ENCODE data around the gene SRRM1. TPM values are rescaled to one million over a fixed set of nuclear protein-coding genes. Genes with fewer than 3 reads are reported as not detected.
"Not testable (repeated sequence)": the region's sequence is repeated elsewhere in the genome, so short reads cannot be mapped to it uniquely, and the experiment has no call there.

SRRM1 gene
- total RNA-seq, 1 experiment from 2014 or later, result 98.5 TPM

DNA sequence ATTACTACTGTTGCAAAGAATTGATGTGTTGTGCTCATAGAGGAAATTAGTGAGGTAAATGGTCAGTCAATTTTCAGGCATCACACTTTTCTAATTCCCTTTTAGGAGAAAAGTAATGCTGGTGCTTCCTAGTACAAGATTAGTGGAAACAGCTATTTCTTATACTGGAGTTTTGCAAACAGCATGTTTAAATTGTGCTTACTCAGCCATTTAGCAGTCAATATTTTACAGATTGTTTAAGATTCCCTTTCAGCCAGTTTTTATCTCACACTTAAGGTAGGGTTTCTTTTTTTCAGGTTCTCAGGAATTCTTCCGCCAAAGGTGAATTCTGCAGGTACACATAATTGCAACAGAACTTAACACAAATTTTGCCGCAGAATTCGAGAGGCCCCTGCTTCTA is 10.9 kb downstream of the SRRM1 start:
- no peak overlapping the region for H2AFZ ChIP-seq (ENCODE audit: low read length)
- peaks cover 86% of the 10 kb centered on the region for H3K79me2 ChIP-seq (ENCODE audit: low read length)
- H3K9ac ChIP-seq (ENCODE audit: low read length), result no peak overlapping the region
- H3K9me2 ChIP-seq (replicated peaks; ENCODE audit: insufficient read depth, low read length), result no peaks in the 10 kb centered on the region
- no peak overlapping the region for H3K4me3 ChIP-seq (ENCODE audit: low read length)
- H3K36me3 ChIP-seq (ENCODE audit: insufficient read depth, low read length), result peaks cover 88% of the 10 kb centered on the region
- no peak for DNase-seq
- H3K9me3 ChIP-seq (ENCODE audit: low read length), result no peaks in the 10 kb centered on the region
- H3K4me1 ChIP-seq (ENCODE audit: low read length), result no peaks in the 10 kb centered on the region
- no peak overlapping the region for H3K4me2 ChIP-seq (ENCODE audit: low read depth, low read length, poor library complexity, severe bottlenecking)
- H4K20me1 ChIP-seq (ENCODE audit: insufficient read depth, low read depth, low read length), result peaks cover 11% of the 10 kb centered on the region
- H3K27me3 ChIP-seq (ENCODE audit: low read length), result no peaks in the 10 kb centered on the region
- H3K27ac ChIP-seq (ENCODE audit: low read length), result no peak overlapping the region

DNA sequence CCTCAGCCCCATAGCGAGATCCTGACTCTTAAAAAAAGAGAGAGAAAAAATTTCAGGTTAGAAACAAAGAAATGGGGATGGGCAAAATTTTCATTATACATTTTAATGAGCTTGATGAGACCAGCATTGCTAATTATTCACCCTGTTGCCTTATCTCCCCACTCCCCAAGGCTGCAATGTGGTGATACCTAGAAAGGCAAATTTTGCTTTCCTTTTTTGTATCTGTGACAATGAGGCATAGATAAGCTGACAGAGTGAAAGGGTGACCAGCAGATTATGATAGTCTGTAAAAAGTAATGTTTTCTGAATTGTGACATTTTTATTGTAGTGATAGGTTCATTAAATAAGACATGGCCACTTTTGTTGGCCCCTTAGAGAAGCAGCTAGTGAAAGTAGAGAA is 12.9 kb downstream of the SRRM1 start:
- Histone ChIP-seq H3K4me2 (ENCODE audit: low read depth, low read length, poor library complexity, severe bottlenecking) (no peak overlapping the region), H3K9me2 (replicated peaks; ENCODE audit: insufficient read depth, low read length) (no peaks in the 10 kb centered on the region), H3K4me1 (ENCODE audit: low read length) (no peaks in the 10 kb centered on the region), H3K36me3 (ENCODE audit: insufficient read depth, low read length) (peaks cover 87% of the 10 kb centered on the region), H3K27ac (ENCODE audit: low read length) (no peak overlapping the region), H3K79me2 (ENCODE audit: low read length) (peaks cover 87% of the 10 kb centered on the region), H3K27me3 (ENCODE audit: low read length) (no peaks in the 10 kb centered on the region), H3K4me3 (ENCODE audit: low read length) (no peak overlapping the region), H2AFZ (ENCODE audit: low read length) (no peak overlapping the region), H4K20me1 (ENCODE audit: insufficient read depth, low read depth, low read length) (peaks cover 24% of the 10 kb centered on the region), H3K9me3 (ENCODE audit: low read length) (no peaks in the 10 kb centered on the region), H3K9ac (ENCODE audit: low read length) (no peak overlapping the region)
- DNase-seq, result no peak

- H2AFZ ChIP-seq (ENCODE audit: low read length), result no peak overlapping the region
- DNase-seq, result no peak
- H3K27me3 ChIP-seq (ENCODE audit: low read length), result no peaks in the 10 kb centered on the region
- H3K79me2 ChIP-seq (ENCODE audit: low read length), result peaks cover 93% of the 10 kb centered on the region
- H4K20me1 ChIP-seq (ENCODE audit: insufficient read depth, low read depth, low read length), result peaks cover 24% of the 10 kb centered on the region
- no peak overlapping the region for H3K4me3 ChIP-seq (ENCODE audit: low read length)
- no peak overlapping the region for H3K9ac ChIP-seq (ENCODE audit: low read length)
- H3K9me3 ChIP-seq (ENCODE audit: low read length), result no peaks in the 10 kb centered on the region
- no peak overlapping the region for H3K4me2 ChIP-seq (ENCODE audit: low read depth, low read length, poor library complexity, severe bottlenecking)
- peaks cover 94% of the 10 kb centered on the region for H3K36me3 ChIP-seq (ENCODE audit: insufficient read depth, low read length)
- H3K9me2 ChIP-seq (replicated peaks; ENCODE audit: insufficient read depth, low read length), result no peaks in the 10 kb centered on the region
- H3K4me1 ChIP-seq (ENCODE audit: low read length), result no peaks in the 10 kb centered on the region
- no peak overlapping the region for H3K27ac ChIP-seq (ENCODE audit: low read length)
Measured at GRCh38 chr1:24657781-24658180, 14.7 kb downstream of the SRRM1 start.

GRCh38 chr1:24659166-24659904 is 16.2 kb downstream of the SRRM1 start:
- no peak overlapping the region for H3K4me3 ChIP-seq (ENCODE audit: low read length)
- no peaks in the 10 kb centered on the region for H3K27me3 ChIP-seq (ENCODE audit: low read length)
- no peak for DNase-seq
- peaks cover 27% of the 10 kb centered on the region for H4K20me1 ChIP-seq (ENCODE audit: insufficient read depth, low read depth, low read length)
- no peaks in the 10 kb centered on the region for H3K4me1 ChIP-seq (ENCODE audit: low read length)
- H3K79me2 ChIP-seq (ENCODE audit: low read length), result peaks cover 89% of the 10 kb centered on the region
- H3K27ac ChIP-seq (ENCODE audit: low read length), result no peak overlapping the region
- H3K9me3 ChIP-seq (ENCODE audit: low read length), result no peaks in the 10 kb centered on the region
- no peak overlapping the region for H2AFZ ChIP-seq (ENCODE audit: low read length)
- H3K9me2 ChIP-seq (replicated peaks; ENCODE audit: insufficient read depth, low read length), result no peaks in the 10 kb centered on the region
- H3K36me3 ChIP-seq (ENCODE audit: insufficient read depth, low read length), result peaks cover 91% of the 10 kb centered on the region
- H3K4me2 ChIP-seq (ENCODE audit: low read depth, low read length, poor library complexity, severe bottlenecking), result no peak overlapping the region
- H3K9ac ChIP-seq (ENCODE audit: low read length), result no peak overlapping the region

GRCh38 chr1:24659993-24660665 is 17.0 kb downstream of the SRRM1 start:
- no peaks in the 10 kb centered on the region for H3K9me3 ChIP-seq (ENCODE audit: low read length)
- no peak overlapping the region for H3K4me3 ChIP-seq (ENCODE audit: low read length)
- DNase-seq, result no peak
- H3K4me2 ChIP-seq (ENCODE audit: low read depth, low read length, poor library complexity, severe bottlenecking), result no peak overlapping the region
- H2AFZ ChIP-seq (ENCODE audit: low read length), result no peak overlapping the region
- peaks cover 90% of the 10 kb centered on the region for H3K36me3 ChIP-seq (ENCODE audit: insufficient read depth, low read length)
- no peaks in the 10 kb centered on the region for H3K27me3 ChIP-seq (ENCODE audit: low read length)
- H3K9me2 ChIP-seq (replicated peaks; ENCODE audit: insufficient read depth, low read length), result no peaks in the 10 kb centered on the region
- no peaks in the 10 kb centered on the region for H3K4me1 ChIP-seq (ENCODE audit: low read length)
- H3K79me2 ChIP-seq (ENCODE audit: low read length), result peaks cover 84% of the 10 kb centered on the region
- H3K9ac ChIP-seq (ENCODE audit: low read length), result no peak overlapping the region
- H4K20me1 ChIP-seq (ENCODE audit: insufficient read depth, low read depth, low read length), result peaks cover 27% of the 10 kb centered on the region
- no peak overlapping the region for H3K27ac ChIP-seq (ENCODE audit: low read length)

GRCh38 chr1:24664507-24665033 is 21.5 kb downstream of the SRRM1 start:
- H3K9me3 ChIP-seq (ENCODE audit: low read length), result no peaks in the 10 kb centered on the region
- no peak overlapping the region for H3K4me2 ChIP-seq (ENCODE audit: low read depth, low read length, poor library complexity, severe bottlenecking)
- no peak overlapping the region for H2AFZ ChIP-seq (ENCODE audit: low read length)
- H3K4me3 ChIP-seq (ENCODE audit: low read length), result no peak overlapping the region
- no peak overlapping the region for H3K27ac ChIP-seq (ENCODE audit: low read length)
- H3K27me3 ChIP-seq (ENCODE audit: low read length), result no peaks in the 10 kb centered on the region
- no peaks in the 10 kb centered on the region for H3K4me1 ChIP-seq (ENCODE audit: low read length)
- H3K9ac ChIP-seq (ENCODE audit: low read length), result no peak overlapping the region
- peaks cover 42% of the 10 kb centered on the region for H3K79me2 ChIP-seq (ENCODE audit: low read length)
- DNase-seq, result no peak
- no peaks in the 10 kb centered on the region for H3K9me2 ChIP-seq (replicated peaks; ENCODE audit: insufficient read depth, low read length)
- peaks cover 18% of the 10 kb centered on the region for H4K20me1 ChIP-seq (ENCODE audit: insufficient read depth, low read depth, low read length)
- peaks cover 82% of the 10 kb centered on the region for H3K36me3 ChIP-seq (ENCODE audit: insufficient read depth, low read length)

DNA sequence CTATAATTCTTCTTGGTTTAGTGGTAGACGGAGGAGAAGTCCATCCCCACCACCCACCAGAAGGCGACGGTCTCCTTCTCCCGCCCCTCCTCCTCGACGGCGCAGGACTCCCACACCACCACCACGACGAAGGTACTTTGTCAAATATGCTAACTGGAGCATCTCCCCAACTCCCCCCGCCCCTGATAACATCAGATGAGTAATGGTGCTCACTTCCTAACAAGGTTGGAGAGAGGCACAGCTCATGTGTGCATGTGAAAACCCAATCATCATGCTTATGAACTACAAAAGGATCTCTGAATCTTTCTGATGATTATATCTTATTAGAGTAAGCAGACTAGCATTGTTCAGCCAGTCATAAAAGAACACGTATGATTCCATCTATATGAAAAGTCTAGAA is 23.7 kb downstream of the SRRM1 start:
- H3K9ac ChIP-seq (ENCODE audit: low read length), result no peak overlapping the region
- peaks cover 82% of the 10 kb centered on the region for H3K36me3 ChIP-seq (ENCODE audit: insufficient read depth, low read length)
- peaks cover 22% of the 10 kb centered on the region for H3K79me2 ChIP-seq (ENCODE audit: low read length)
- no peak for DNase-seq
- peaks cover 10% of the 10 kb centered on the region; the same call in 1 of the 2 replicates for H4K20me1 ChIP-seq (ENCODE audit: insufficient read depth, low read depth, low read length)
- H3K9me3 ChIP-seq (ENCODE audit: low read length), result no peaks in the 10 kb centered on the region
- H2AFZ ChIP-seq (ENCODE audit: low read length), result no peak overlapping the region
- no peak overlapping the region for H3K4me3 ChIP-seq (ENCODE audit: low read length)
- H3K27me3 ChIP-seq (ENCODE audit: low read length), result no peaks in the 10 kb centered on the region
- H3K9me2 ChIP-seq (replicated peaks; ENCODE audit: insufficient read depth, low read length), result no peaks in the 10 kb centered on the region
- H3K4me1 ChIP-seq (ENCODE audit: low read length), result no peaks in the 10 kb centered on the region
- no peak overlapping the region for H3K27ac ChIP-seq (ENCODE audit: low read length)
- no peak overlapping the region for H3K4me2 ChIP-seq (ENCODE audit: low read depth, low read length, poor library complexity, severe bottlenecking)

GRCh38 chr1:24671372-24671771 is 28.3 kb downstream of the SRRM1 start:
- not testable (repeated sequence) for H3K9me2 ChIP-seq (replicated peaks; ENCODE audit: insufficient read depth, low read length); H3K9me3 ChIP-seq (ENCODE audit: low read length); H4K20me1 ChIP-seq (ENCODE audit: insufficient read depth, low read depth, low read length); H3K27ac ChIP-seq (ENCODE audit: low read length); H3K9ac ChIP-seq (ENCODE audit: low read length); H3K4me2 ChIP-seq (ENCODE audit: low read depth, low read length, poor library complexity, severe bottlenecking); H3K27me3 ChIP-seq (ENCODE audit: low read length); DNase-seq; H3K79me2 ChIP-seq (ENCODE audit: low read length); H3K4me1 ChIP-seq (ENCODE audit: low read length); H3K4me3 ChIP-seq (ENCODE audit: low read length); H2AFZ ChIP-seq (ENCODE audit: low read length)
- H3K36me3 ChIP-seq (ENCODE audit: insufficient read depth, low read length), result peaks cover 73% of the 10 kb centered on the region

Data from Karpas-422 (cell line).